ENCODE measurements around the gene RDH13. TPM values are rescaled to one million over a fixed set of nuclear protein-coding genes. Genes with fewer than 3 reads are reported as not detected.
"Not testable (repeated sequence)": the region's sequence is repeated elsewhere in the genome, so short reads cannot be mapped to it uniquely, and the experiment has no call there.

RDH13 gene
- total RNA-seq, 1 donor from 2014 or later, result 18.9 TPM

DNA sequence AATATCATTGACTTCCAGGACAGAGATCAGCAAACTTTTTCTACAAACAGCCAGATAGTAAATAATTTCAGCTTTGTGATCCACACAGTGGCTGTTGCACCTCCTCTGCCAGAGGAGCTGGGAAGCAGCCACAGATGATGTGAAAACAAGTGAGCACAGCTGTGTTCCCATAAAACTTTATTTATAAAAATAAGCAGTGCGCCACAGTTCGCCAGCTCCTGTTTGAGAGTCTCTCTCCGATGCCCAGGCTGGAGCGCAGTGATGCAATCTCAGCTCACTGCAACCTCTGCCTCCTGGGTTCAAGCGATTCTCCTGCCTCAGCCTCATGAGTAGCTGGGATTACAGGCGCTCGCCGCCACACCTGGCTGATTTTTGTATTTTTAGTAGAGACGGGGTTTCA is 2.6 kb upstream of the RDH13 start:
- H3K4me3 Mint-ChIP-seq (ENCODE audit: low read depth); intact Hi-C loops (cut with micrococcal nuclease); H3K9me3 Mint-ChIP-seq; H3K27ac Mint-ChIP-seq; DNase-seq (ENCODE audit: low spot score); H3K36me3 Mint-ChIP-seq (ENCODE audit: low read depth): not testable (repeated sequence)
- Mint-ChIP-seq H3K4me1 (ENCODE audit: low read depth) (peaks cover 13% of the 10 kb centered on the region), H3K27me3 (ENCODE audit: low read depth) (peaks cover 42% of the 10 kb centered on the region)

- H3K9me3 Mint-ChIP-seq, result no peaks in the 10 kb centered on the region
- no peak for DNase-seq (ENCODE audit: low spot score)
- H3K4me1 Mint-ChIP-seq (ENCODE audit: low read depth), result peaks cover 4% of the 10 kb centered on the region
- intact Hi-C loops (cut with micrococcal nuclease), result loop anchor here (2.0 kb wide), 2 partner anchors 17 to 21 kb away; no protein-coding TSS in a partner anchor
- peaks cover 16% of the 10 kb centered on the region for H3K36me3 Mint-ChIP-seq (ENCODE audit: low read depth)
- H3K27me3 Mint-ChIP-seq (ENCODE audit: low read depth), result peaks cover 29% of the 10 kb centered on the region
- H3K27ac Mint-ChIP-seq, result no peak overlapping the region
- no peak overlapping the region for H3K4me3 Mint-ChIP-seq (ENCODE audit: low read depth)
Observed at GRCh38 chr19:55063492-55063843, 520 bp upstream of the RDH13 start.

DNA sequence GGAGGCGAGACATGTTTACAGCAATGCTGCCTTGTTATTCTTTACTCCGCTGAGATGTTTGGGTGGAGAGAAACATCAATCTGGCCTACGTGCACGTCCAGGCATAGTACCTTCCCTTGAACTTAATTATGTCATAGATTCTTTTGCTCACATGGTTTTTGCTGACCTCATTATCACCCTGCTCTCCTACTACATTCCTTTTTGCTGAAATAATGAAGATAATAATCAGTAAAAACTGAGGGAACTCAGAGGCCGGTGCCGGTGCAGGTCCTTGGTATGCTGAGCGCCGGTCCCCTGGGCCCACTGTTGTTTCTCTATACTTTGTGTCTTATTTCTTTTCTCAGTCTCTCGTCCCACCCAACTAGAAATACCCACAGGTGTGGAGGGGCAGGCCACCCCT is 2.7 kb downstream of the RDH13 start:
- intact Hi-C loops (cut with micrococcal nuclease); H3K27me3 Mint-ChIP-seq (ENCODE audit: low read depth); H3K27ac Mint-ChIP-seq; H3K4me1 Mint-ChIP-seq (ENCODE audit: low read depth); H3K9me3 Mint-ChIP-seq; DNase-seq (ENCODE audit: low spot score); H3K4me3 Mint-ChIP-seq (ENCODE audit: low read depth): not testable (repeated sequence)
- H3K36me3 Mint-ChIP-seq (ENCODE audit: low read depth), result peaks cover 39% of the 10 kb centered on the region

GRCh38 chr19:55058781-55059610 is 4.0 kb downstream of the RDH13 start:
- DNase-seq (ENCODE audit: low spot score), result no peak
- no peaks in the 10 kb centered on the region for H3K27me3 Mint-ChIP-seq (ENCODE audit: low read depth)
- H3K27ac Mint-ChIP-seq, result peak overlapping the region; percentile 7
- H3K9me3 Mint-ChIP-seq, result no peaks in the 10 kb centered on the region
- peaks cover 45% of the 10 kb centered on the region for H3K36me3 Mint-ChIP-seq (ENCODE audit: low read depth)
- intact Hi-C loops (cut with micrococcal nuclease), result no loop called here
- no peak overlapping the region for H3K4me3 Mint-ChIP-seq (ENCODE audit: low read depth)
- peaks cover 4% of the 10 kb centered on the region for H3K4me1 Mint-ChIP-seq (ENCODE audit: low read depth)

DNA sequence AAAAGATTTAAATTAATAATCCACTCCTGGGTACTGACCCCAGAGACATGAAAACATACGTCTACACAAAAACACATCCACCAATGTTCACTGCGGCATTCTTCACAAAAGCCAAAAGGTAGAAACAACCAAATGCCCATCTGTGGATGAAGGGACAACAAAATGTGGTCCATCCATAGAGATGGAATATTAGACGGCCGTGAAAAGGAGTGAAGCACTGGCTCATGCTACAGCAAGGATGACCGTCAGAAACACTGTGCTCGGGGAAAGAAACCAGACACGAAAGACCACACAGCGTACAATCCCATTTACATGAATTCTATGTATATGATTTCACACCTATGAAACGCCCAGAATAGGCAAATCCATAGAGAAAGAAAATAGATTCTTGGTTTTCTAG is 6.1 kb downstream of the RDH13 start:
- H3K27ac Mint-ChIP-seq, result no peak overlapping the region
- H3K4me3 Mint-ChIP-seq (ENCODE audit: low read depth), result no peak overlapping the region
- H3K36me3 Mint-ChIP-seq (ENCODE audit: low read depth), result peaks cover 56% of the 10 kb centered on the region

GRCh38 chr19:55053735-55054134 is 9.2 kb downstream of the RDH13 start:
- Mint-ChIP-seq H3K9me3 (no peaks in the 10 kb centered on the region), H3K4me3 (ENCODE audit: low read depth) (no peak overlapping the region), H3K4me1 (ENCODE audit: low read depth) (no peaks in the 10 kb centered on the region), H3K27me3 (ENCODE audit: low read depth) (no peaks in the 10 kb centered on the region), H3K36me3 (ENCODE audit: low read depth) (peaks cover 53% of the 10 kb centered on the region), H3K27ac (no peak overlapping the region)
- intact Hi-C loops (cut with micrococcal nuclease), result no loop called here
- no peak for DNase-seq (ENCODE audit: low spot score)

More for the DNA sequence above, 6.1 kb downstream of the RDH13 start:
- no peak for DNase-seq (ENCODE audit: low spot score)
- Mint-ChIP-seq H3K4me1 (ENCODE audit: low read depth) (peaks cover 2% of the 10 kb centered on the region), H3K9me3 (no peaks in the 10 kb centered on the region), H3K27me3 (ENCODE audit: low read depth) (no peaks in the 10 kb centered on the region)
- intact Hi-C loops (cut with micrococcal nuclease), result no loop called here

- H3K27ac Mint-ChIP-seq, result no peak overlapping the region
- no peak for DNase-seq (ENCODE audit: low spot score)
- no peak overlapping the region for H3K4me3 Mint-ChIP-seq (ENCODE audit: low read depth)
Observed at GRCh38 chr19:55050749-55051532, 12.0 kb downstream of the RDH13 start.

DNA sequence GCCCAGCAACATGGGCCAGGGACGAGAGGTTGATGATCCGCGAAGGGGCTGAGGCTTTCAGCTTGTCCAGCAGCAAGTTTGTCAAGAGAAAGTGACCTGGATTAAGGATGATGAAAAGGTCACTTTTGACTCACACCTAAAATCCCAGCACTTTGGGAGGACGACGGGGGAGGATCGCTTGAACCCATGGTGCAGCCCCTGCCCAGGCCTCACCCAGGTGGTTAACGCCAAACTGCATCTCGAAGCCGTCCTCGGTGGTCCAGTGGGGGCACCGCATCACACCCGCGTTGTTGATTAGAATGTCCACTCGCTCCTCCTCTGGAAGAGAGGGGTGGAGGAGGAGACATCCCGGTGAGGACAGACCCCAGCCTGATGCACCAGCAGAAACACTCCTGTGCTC is 14.5 kb downstream of the RDH13 start:
- no peaks in the 10 kb centered on the region for H3K27me3 Mint-ChIP-seq (ENCODE audit: low read depth)
- peaks cover 48% of the 10 kb centered on the region for H3K36me3 Mint-ChIP-seq (ENCODE audit: low read depth)
- H3K4me3 Mint-ChIP-seq (ENCODE audit: low read depth), result no peak overlapping the region
- no peaks in the 10 kb centered on the region for H3K9me3 Mint-ChIP-seq
- H3K27ac Mint-ChIP-seq, result no peak overlapping the region
- intact Hi-C loops (cut with micrococcal nuclease), result no loop called here
- no peak for DNase-seq (ENCODE audit: low spot score)
- no peaks in the 10 kb centered on the region for H3K4me1 Mint-ChIP-seq (ENCODE audit: low read depth)

More at GRCh38 chr19:55050749-55051532, 12.0 kb downstream of the RDH13 start:
- Mint-ChIP-seq H3K27me3 (ENCODE audit: low read depth) (no peaks in the 10 kb centered on the region), H3K9me3 (no peaks in the 10 kb centered on the region), H3K36me3 (ENCODE audit: low read depth) (peaks cover 51% of the 10 kb centered on the region), H3K4me1 (ENCODE audit: low read depth) (no peaks in the 10 kb centered on the region)
- intact Hi-C loops (cut with micrococcal nuclease), result no loop called here

- Mint-ChIP-seq H3K9me3 (no peaks in the 10 kb centered on the region), H3K4me3 (ENCODE audit: low read depth) (no peak overlapping the region), H3K27ac (no peak overlapping the region), H3K4me1 (ENCODE audit: low read depth) (peaks cover under 1% of the 10 kb centered on the region), H3K27me3 (ENCODE audit: low read depth) (no peaks in the 10 kb centered on the region), H3K36me3 (ENCODE audit: low read depth) (peaks cover 45% of the 10 kb centered on the region)
- no peak for DNase-seq (ENCODE audit: low spot score)
- intact Hi-C loops (cut with micrococcal nuclease), result no loop called here
Observed at GRCh38 chr19:55047951-55048350, 15.0 kb downstream of the RDH13 start.

DNA sequence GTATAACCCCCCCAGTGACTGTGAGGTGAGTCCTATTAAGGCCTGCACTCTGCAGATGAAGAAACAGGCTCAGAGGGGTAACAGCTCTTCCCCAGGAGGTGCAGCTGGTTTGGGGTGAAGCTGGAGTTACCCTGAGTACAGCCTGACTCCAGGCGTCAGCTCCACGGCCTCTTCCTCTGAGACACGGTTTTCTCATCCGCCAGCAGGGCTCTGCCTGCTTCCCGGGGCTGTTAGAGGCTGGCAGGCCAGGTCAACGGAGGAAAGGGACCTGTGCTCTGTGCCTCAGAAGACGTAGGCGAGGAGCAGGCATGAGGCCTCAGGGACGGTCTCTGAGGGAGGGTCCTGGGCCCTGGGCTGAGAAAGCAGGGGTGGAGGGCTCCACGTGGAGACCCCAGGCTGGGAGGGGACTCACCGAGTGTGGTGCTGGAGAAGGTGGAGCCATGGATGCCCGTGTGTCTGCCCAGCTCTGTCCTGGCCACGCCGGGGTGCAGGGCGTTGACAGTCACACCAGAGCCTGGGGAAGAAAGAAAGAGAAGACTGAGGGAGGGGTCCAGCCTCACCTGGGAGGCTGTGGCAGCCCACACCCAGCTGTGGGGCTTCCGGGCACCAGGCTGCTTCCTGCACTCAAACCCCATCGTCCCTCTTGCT is 15.8 kb downstream of the RDH13 start:
- intact Hi-C loops (cut with micrococcal nuclease), result no loop called here
- H3K4me1 Mint-ChIP-seq (ENCODE audit: low read depth), result peaks cover 9% of the 10 kb centered on the region
- H3K4me3 Mint-ChIP-seq (ENCODE audit: low read depth), result no peak overlapping the region
- no peaks in the 10 kb centered on the region for H3K9me3 Mint-ChIP-seq
- H3K27me3 Mint-ChIP-seq (ENCODE audit: low read depth), result no peaks in the 10 kb centered on the region
- H3K36me3 Mint-ChIP-seq (ENCODE audit: low read depth), result peaks cover 51% of the 10 kb centered on the region
- H3K27ac Mint-ChIP-seq, result no peak overlapping the region
- no peak for DNase-seq (ENCODE audit: low spot score)

DNA sequence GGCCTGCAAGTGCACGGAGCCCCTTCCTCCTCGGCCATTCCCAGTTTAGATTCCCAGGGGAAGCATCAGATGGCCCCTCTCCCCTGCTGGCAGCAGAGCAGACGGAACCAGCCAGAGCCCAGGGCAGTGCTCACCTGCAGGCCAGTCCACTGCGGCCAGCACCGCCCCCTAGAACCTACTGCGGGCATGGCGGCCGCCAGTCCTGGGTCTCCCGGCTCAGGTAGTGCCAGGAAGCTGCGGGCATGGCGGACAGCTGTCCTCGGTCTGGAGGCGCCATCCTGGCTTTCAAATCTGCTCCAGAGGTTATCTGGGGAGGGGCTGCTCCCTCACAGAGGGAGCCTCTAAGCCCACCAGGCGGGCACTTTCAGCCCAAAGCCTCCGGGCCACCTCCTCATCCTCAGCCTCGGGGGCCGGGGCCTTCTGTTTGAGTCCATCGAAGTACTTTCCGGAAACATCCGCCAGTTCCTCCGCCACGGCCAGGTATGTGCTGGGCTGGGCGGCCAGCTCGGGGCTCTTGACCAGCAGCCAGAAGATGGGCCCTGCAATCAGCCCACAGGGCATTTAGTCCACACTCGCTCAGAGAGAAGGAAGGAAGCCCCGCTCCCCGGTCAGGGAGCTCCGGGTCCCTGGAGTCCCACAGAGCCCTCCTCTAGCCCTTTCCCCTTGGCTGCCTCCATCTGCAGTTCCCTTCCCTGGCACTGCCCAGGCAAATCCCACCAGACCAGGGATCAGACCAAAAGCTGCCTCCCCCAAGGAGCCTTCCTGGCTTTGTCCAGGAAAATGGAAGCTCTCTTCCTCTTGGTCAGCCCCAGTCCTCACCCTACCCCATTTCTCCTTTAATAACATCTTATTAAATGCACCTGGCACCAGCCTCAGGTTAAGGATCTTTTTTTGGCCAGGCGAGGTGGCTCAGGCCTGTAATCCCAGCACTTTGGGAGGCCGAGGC is 17.9 kb downstream of the RDH13 start:
- H3K4me3 Mint-ChIP-seq (ENCODE audit: low read depth), result no peak overlapping the region
- H3K4me1 Mint-ChIP-seq (ENCODE audit: low read depth), result peaks cover 18% of the 10 kb centered on the region
- H3K36me3 Mint-ChIP-seq (ENCODE audit: low read depth), result peaks cover 57% of the 10 kb centered on the region
- no peak for DNase-seq (ENCODE audit: low spot score)
- no peaks in the 10 kb centered on the region for H3K27me3 Mint-ChIP-seq (ENCODE audit: low read depth)
- H3K27ac Mint-ChIP-seq, result no peak overlapping the region
- intact Hi-C loops (cut with micrococcal nuclease), result no loop called here
- no peaks in the 10 kb centered on the region for H3K9me3 Mint-ChIP-seq

- no peak overlapping the region for H3K27ac Mint-ChIP-seq
- H3K36me3 Mint-ChIP-seq (ENCODE audit: low read depth), result peaks cover 60% of the 10 kb centered on the region
- no peaks in the 10 kb centered on the region for H3K9me3 Mint-ChIP-seq
- peaks cover 18% of the 10 kb centered on the region for H3K4me1 Mint-ChIP-seq (ENCODE audit: low read depth)
- DNase-seq (ENCODE audit: low spot score), result no peak
- H3K4me3 Mint-ChIP-seq (ENCODE audit: low read depth), result no peak overlapping the region
- no peaks in the 10 kb centered on the region for H3K27me3 Mint-ChIP-seq (ENCODE audit: low read depth)
- intact Hi-C loops (cut with micrococcal nuclease), result no loop called here
Observed at GRCh38 chr19:55044286-55044685, 18.7 kb downstream of the RDH13 start.
